K562 (cell line): ENCODE results near the gene ARAF. TPM values are rescaled to one million over a fixed set of nuclear protein-coding genes. Genes with fewer than 3 reads are reported as not detected.
A peak's percentile ranks its signal among the peaks of the same experiment; 100 is the strongest.

Experiments
- BRF1 ChIP-seq: IDR thresholded peaks from 3 replicates; pipeline ENCODE4 v1.6.1; 2011; ENCODE audit warnings: borderline replicate concordance, mild to moderate bottlenecking; ENCODE audit not compliant: insufficient read length; ENCODE audit errors: extremely low read depth
- ETV1 ChIP-seq: fragments of 450-650 bp; conservative IDR thresholded peaks from 2 replicates; pipeline ENCODE4 v1.6.1; 2016; ENCODE audit warnings: missing genetic modification characterization, control low read depth, low read depth, missing compliant biosample characterization
- FOXP1 ChIP-seq: sonication (generic); formaldehyde crosslinking; IDR thresholded peaks from 2 replicates; pipeline ENCODE4 v1.8.0; 2022; ENCODE audit warnings: mild to moderate bottlenecking, missing genetic modification reagents
- GABPA ChIP-seq: fragments of 200-800 bp; sonication (Bioruptor generic); conservative IDR thresholded peaks from 2 replicates; pipeline ENCODE4 v1.6.1; 2016; ENCODE audit warnings: low read depth, missing genetic modification characterization, missing compliant biosample characterization
- HINFP ChIP-seq: fragments of 450-650 bp; conservative IDR thresholded peaks from 2 replicates; pipeline ENCODE4 v1.6.1; 2016; ENCODE audit warnings: missing genetic modification characterization, low read depth, mild to moderate bottlenecking, control low read depth, missing compliant biosample characterization
- HNRNPLL ChIP-seq: fragments of 200-400 bp; formaldehyde crosslinking; IDR thresholded peaks from 2 replicates; pipeline ENCODE4 v1.6.1; 2017; ENCODE audit warnings: low read length, low read depth, mild to moderate bottlenecking; ENCODE audit not compliant: poor library complexity, severe bottlenecking
- LEF1 ChIP-seq: fragments of 450-650 bp; IDR thresholded peaks from 2 replicates; pipeline ENCODE4 v1.6.1; 2016; ENCODE audit warnings: mild to moderate bottlenecking
- MGA ChIP-seq: fragments of 450-650 bp; IDR thresholded peaks from 2 replicates; pipeline ENCODE4 v1.6.1; 2016; ENCODE audit warnings: mild to moderate bottlenecking, moderate library complexity
- RFX5 ChIP-seq: IDR thresholded peaks from 2 replicates; pipeline ENCODE4 v1.6.1; 2011; ENCODE audit warnings: low read depth, mild to moderate bottlenecking, improper control_type of control experiment, low read length
- SP2 ChIP-seq: IDR thresholded peaks from 2 replicates; pipeline ENCODE4 v1.6.1; 2011; ENCODE audit warnings: mild to moderate bottlenecking, low read depth, low read length, moderate library complexity; ENCODE audit not compliant: poor library complexity, severe bottlenecking; ENCODE audit errors: extremely low read depth
- USF2 ChIP-seq: sonication (generic); formaldehyde crosslinking; IDR thresholded peaks from 2 replicates; pipeline ENCODE4 v1.5.0; 2020; ENCODE audit warnings: missing genetic modification reagents
- ZNF311 ChIP-seq: fragments of 250-450 bp; sonication (Bioruptor Pico); IDR thresholded peaks from 2 replicates; pipeline ENCODE4 v1.4.0; 2020; ENCODE audit warnings: mild to moderate bottlenecking, moderate library complexity
- polyA plus RNA-seq, 8 experiments: library from polyadenylated mRNA; depleted of rRNA in 4 of 8; stranded (reverse) in 5 of 8; unstranded in 3 of 8; fragments of >200 nt; fragmentation: Nextera tagmentation in 2 of 8; fragmentation: Illumina TruSeq in 1 of 8; extraction: Ambion mirVana in 2 of 8; extraction: Trizol in 1 of 8; gene quantifications; 2 replicates each; pipeline versions ENCODE4 v1.2.1 to v1.2.3, GENCODE V29; 2011 to 2014; ENCODE audit warnings: inconsistent platforms in 1 of 8, missing spikeins in 1 of 8
- total RNA-seq, 7 experiments: library from RNA; depleted of rRNA in 6 of 7; stranded (reverse); fragments of >200 nt in 6 of 7; fragmentation: Illumina TruSeq in 2 of 7; extraction: Trizol in 2 of 7; gene quantifications; 2 replicates each; pipeline versions ENCODE4 v1.2.1 to v1.2.3, GENCODE V29; 2011 to 2021; ENCODE audit warnings: low replicate concordance in 1 of 7

Gene ARAF
- total and polyA plus RNA-seq, 9 of the 15 experiments (the other 6 are each of a cell fraction or from before 2014, with no cell fraction given), result 5.5 to 70.0 (median 29.4) TPM

DNA sequence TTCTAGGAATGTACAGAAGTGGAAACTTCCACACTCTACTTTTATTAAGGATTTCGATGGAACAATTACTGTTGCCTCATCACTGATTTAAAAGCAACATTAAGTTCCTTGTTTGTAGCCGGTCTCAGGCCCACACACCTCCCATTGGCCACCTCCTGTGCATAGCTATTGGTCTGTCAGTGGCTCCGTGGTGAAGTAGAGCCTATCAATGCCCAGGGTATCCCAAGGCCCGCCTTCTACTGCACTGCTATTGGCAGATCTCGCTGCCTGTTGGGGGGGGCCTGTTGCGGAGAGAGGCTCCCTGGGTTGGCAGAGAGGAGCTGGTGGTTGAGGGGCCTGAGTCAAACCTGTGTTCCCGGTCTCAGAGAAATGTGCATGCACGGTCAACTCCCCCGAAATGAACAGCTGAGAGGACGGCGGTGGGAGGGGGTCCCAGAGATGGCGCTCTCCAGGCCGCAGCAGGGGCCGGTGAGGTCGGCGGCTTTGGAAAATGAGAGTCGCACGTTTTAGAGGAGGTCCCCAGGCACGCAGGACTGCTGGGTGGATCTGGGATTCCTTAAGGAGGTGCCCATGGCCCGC, 4.9 kb upstream of the ARAF start (continued):
- TF ChIP-seq MGA, result peak; percentile 32
- TF ChIP-seq FOXP1, result no peak
- TF ChIP-seq RFX5, result no peak
- TF ChIP-seq BRF1, result no peak
- TF ChIP-seq ZNF311 (CRISPR knock-in tag), result no peak
- TF ChIP-seq GABPA (tag), result no peak
- TF ChIP-seq HINFP (tag), result no peak
- no peak for TF ChIP-seq HNRNPLL
- TF ChIP-seq ETV1 (tag), result no peak
- TF ChIP-seq LEF1, result no peak
- TF ChIP-seq SP2, result peak; percentile 68
- no peak for TF ChIP-seq USF2 (CRISPR knock-in tag)
